ENCODE data around the gene SLC23A1. TPM values are rescaled to one million over a fixed set of nuclear protein-coding genes. Genes with fewer than 3 reads are reported as not detected.
"Not testable (repeated sequence)": the region's sequence is repeated elsewhere in the genome, so short reads cannot be mapped to it uniquely, and the experiment has no call there.

The SLC23A1 gene
- total RNA-seq, 1 donor from 2014 or later = 1.4 TPM

DNA sequence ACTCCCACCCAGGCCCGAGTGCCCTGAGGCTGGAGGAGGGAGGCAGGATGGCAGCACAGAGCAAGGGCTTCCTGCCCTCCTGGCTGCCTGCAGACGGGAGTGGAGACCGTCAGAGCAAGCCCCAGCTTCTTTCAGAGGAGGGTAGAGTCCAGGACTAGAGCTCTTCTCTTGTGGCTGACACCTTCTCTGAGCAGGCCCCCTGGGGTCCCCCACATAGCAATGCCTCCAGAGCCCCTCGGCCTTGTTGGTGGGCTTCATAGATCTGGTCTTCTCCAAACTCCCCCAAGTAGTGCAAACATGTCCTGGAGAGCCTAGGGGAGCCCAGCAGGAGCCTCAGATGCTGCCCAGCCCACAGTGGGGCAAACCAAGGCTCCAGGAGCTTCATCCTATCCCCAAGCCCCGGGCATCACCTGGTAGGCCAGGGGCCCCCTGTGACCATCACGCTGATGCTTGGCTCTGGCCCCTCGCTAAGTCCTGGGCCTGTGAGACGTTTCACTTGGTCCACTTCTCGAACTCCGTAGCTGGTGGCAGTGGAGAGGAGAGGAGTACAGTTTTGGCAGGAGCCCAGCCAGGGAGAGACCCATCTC is 4.6 kb upstream of the SLC23A1 start:
- no peak for DNase-seq
- H3K4me1 ChIP-seq = peaks cover 26% of the 10 kb centered on the region

GRCh38 chr5:139386956-139387355 is 3.9 kb upstream of the SLC23A1 start:
- intact Hi-C loops (cut with DNase I); DNase-seq; H3K36me3 ChIP-seq; H3K27me3 ChIP-seq (ENCODE audit: low read depth); ATAC-seq; H3K27ac ChIP-seq; H3K9me3 ChIP-seq; H3K4me3 ChIP-seq: not testable (repeated sequence)
- peaks cover 24% of the 10 kb centered on the region for H3K4me1 ChIP-seq

More for the DNA sequence above, 4.6 kb upstream of the SLC23A1 start:
- Histone ChIP-seq H3K27me3 (ENCODE audit: low read depth) (peaks cover 1% of the 10 kb centered on the region), H3K4me3 (no peak overlapping the region), H3K9me3 (no peaks in the 10 kb centered on the region), H3K27ac (no peak overlapping the region), H3K36me3 (no peaks in the 10 kb centered on the region)
- no peak for TF ChIP-seq CTCF (IDR thresholded peaks at IDR 0.05)
- ATAC-seq = no peak
- intact Hi-C loops (cut with DNase I) = no loop called here

GRCh38 chr5:139386050-139386438 is 2.9 kb upstream of the SLC23A1 start:
- TF ChIP-seq CTCF (IDR thresholded peaks at IDR 0.05) = no peak
- no peaks in the 10 kb centered on the region for H3K36me3 ChIP-seq
- no peak for DNase-seq
- no peak overlapping the region for H3K4me3 ChIP-seq
- no peaks in the 10 kb centered on the region for H3K27me3 ChIP-seq (ENCODE audit: low read depth)
- intact Hi-C loops (cut with DNase I) = no loop called here
- H3K27ac ChIP-seq = no peak overlapping the region
- H3K4me1 ChIP-seq = peaks cover 18% of the 10 kb centered on the region
- ATAC-seq = no peak
- H3K9me3 ChIP-seq = no peaks in the 10 kb centered on the region

DNA sequence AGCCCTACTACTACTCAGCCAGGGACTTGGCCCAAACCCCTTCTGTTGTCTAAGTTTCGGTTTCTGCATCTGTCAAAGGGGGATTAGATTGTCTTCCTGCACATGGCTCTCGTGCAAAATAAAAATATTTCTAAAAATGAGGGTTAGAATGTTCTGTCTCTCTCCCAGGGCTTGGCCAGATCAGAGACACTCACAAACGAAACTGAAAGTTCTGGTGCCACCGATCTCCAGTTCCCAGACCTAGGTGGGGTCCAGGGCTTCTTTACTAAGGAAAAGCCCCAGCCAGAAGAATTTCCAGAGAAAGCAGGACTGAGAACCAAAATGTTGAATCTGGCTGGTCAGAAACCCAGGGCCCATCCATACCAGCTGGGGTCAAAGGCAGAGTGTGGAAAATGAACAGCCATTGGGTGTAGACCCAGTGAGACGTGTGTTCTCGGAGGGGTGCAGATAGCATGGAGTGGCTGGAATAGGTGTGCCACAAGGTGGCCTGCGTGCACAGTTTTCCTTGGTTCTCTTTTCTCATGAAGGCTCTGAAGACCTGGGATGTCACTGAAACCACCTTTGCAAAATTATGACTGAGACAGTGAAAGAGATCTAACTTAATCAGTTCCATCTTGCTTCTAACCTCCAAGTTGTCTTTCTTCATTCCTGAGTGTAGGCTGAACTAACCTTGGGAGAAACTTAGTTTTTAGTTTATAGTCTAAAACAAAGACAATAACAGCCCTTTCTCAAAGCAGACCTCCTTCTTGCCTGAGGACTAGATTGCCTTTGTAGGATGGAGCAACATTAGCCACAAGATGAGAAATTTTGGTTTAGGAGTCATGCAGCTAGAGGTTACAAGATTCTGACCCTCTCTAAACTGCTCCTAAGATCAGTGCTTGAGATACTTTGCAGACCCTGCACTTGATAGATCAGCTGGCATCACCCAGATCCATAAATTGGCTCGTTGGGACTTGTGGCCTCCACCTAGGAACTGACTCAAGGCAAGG is 2.3 kb upstream of the SLC23A1 start:
- ATAC-seq = peak in 1 of 2 donors; percentile 39
- H3K4me3 ChIP-seq = peak overlapping the region; percentile 54
- no peak for DNase-seq
- peak overlapping the region; percentile 80 for H3K27ac ChIP-seq
- H3K27me3 ChIP-seq (ENCODE audit: low read depth) = no peaks in the 10 kb centered on the region
- peak; percentile 15 for TF ChIP-seq CTCF (IDR thresholded peaks at IDR 0.05)
- H3K9me3 ChIP-seq = no peaks in the 10 kb centered on the region
- intact Hi-C loops (cut with DNase I) = no loop called here
- H3K36me3 ChIP-seq = no peaks in the 10 kb centered on the region
- peaks cover 18% of the 10 kb centered on the region for H3K4me1 ChIP-seq

DNA sequence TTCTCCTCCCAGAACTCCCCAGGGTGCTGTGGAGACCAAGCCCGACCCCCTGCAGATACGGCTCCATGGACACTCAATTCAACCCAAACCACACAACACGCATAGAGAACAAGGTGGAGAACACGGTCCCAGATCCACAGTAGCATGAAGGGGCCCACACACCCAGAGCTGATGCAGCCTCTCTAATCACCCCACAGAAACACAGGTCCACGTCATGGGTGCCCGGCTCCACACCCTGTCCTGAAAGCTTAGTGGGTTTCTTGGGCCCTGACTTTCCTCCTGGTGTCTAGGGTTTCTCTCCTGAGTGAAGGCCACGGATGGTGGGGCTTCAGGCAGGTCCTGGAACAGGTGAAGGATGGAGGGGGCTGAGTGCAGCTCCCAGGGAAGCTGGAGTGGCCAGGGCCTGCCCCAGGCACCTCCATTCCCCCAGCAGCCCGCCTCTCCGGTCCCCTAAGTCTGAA is 1.5 kb upstream of the SLC23A1 start:
- Histone ChIP-seq H3K4me3 (peak overlapping the region; percentile 54), H3K9me3 (no peaks in the 10 kb centered on the region), H3K4me1 (peaks cover 18% of the 10 kb centered on the region), H3K36me3 (no peaks in the 10 kb centered on the region), H3K27me3 (ENCODE audit: low read depth) (no peaks in the 10 kb centered on the region), H3K27ac (peak overlapping the region; percentile 80)
- no peak for DNase-seq
- ATAC-seq = no peak
- no peak for TF ChIP-seq CTCF (IDR thresholded peaks at IDR 0.05)
- intact Hi-C loops (cut with DNase I) = no loop called here
